Measurements from ENCODE around the gene DERL2. TPM values are rescaled to one million over a fixed set of nuclear protein-coding genes. Genes with fewer than 3 reads are reported as not detected.
A peak's percentile ranks its signal among the peaks of the same experiment; 100 is the strongest.

The DERL2 gene
- total and polyA plus RNA-seq, 2 donors (not counting 1 experiment from before 2014, with no cell fraction given): 34.8 to 74.2 TPM

- ChIA-PET CTCF (interaction anchor here (0.7 to 1.3 kb wide), 2 partner anchors 9 to 102 kb away, joined by 3 read pairs; no protein-coding TSS in a partner anchor), POLR2A (interaction anchor here (1.1 to 2.7 kb wide), 2 partner anchors 13 to 80 kb away, joined by 3 to 12 read pairs; partner anchors contain the start of genes DERL2, MIS12, NUP88 and RPAIN)
- Histone ChIP-seq H3K79me2 (ENCODE audit: control insufficient read depth, insufficient read depth, low read length) (no peaks in the 10 kb centered on the region), H3K9me3 (ENCODE audit: control extremely low read depth in 1 of 3, control insufficient read depth in 2 of 3, insufficient read depth in 1 of 3, low read length in 2 of 3) (no peaks in the 10 kb centered on the region), H4K20me1 (ENCODE audit: control insufficient read depth, insufficient read depth, low read length, poor library complexity, severe bottlenecking) (no peaks in the 10 kb centered on the region), H3K27ac (ENCODE audit: low read length in 2 of 2) (no peak overlapping the region), H3K27me3 (replicated peaks in 1 of 4; ENCODE audit: control extremely low read depth in 1 of 4, control insufficient read depth in 3 of 4, insufficient read depth in 4 of 4, low read length in 3 of 4) (peaks cover 0 to 6% (median 3%) of the 10 kb centered on the region in 4 experiments), H2AFZ (ENCODE audit: insufficient read depth, low read depth, low read length, poor library complexity, severe bottlenecking) (peak overlapping the region; percentile 65), H3K9ac (ENCODE audit: low read length) (peak overlapping the region; percentile 62), H3K4me3 (ENCODE audit: control extremely low read depth in 1 of 5, extremely low read depth in 1 of 5, insufficient read depth in 1 of 5, low read depth in 2 of 5, low read length in 4 of 5) (peak overlapping the region in 2 of 5 experiments; percentile 58 to 64), H3K4me1 (ENCODE audit: control insufficient read depth in 2 of 2, insufficient read depth in 2 of 2, low read length in 2 of 2) (peaks cover 10 to 22% of the 10 kb centered on the region in 2 donors), H3K36me3 (replicated peaks in 1 of 2; ENCODE audit: control extremely low read depth in 1 of 2, control insufficient read depth in 1 of 2, extremely low read depth in 1 of 2, insufficient read depth in 2 of 2, low read length in 1 of 2) (no peaks in the 10 kb centered on the region), H3K4me2 (replicated peaks; ENCODE audit: low read depth, low read length, poor library complexity, severe bottlenecking) (peak overlapping the region; percentile 97)
- Mint-ChIP-seq H3K27me3 (peaks cover 3% of the 10 kb centered on the region), H3K4me3 (peak overlapping the region; percentile 98), H3K9me3 (ENCODE audit: insufficient read depth) (no peaks in the 10 kb centered on the region), H3K4me1 (peaks cover 25% of the 10 kb centered on the region), H3K27ac (no peak overlapping the region)
- no peak for ATAC-seq (ENCODE audit: low read depth)
- 76% methylated on average over 42 of the region's 44 CpGs for WGBS (ENCODE audit: insufficient coverage)
- intact Hi-C loops (cut with micrococcal nuclease): loop anchor here (1.0 kb wide), 1 partner anchor 13 kb away; the partner anchor contains the start of genes DERL2 and MIS12
- TF ChIP-seq CTCF (IDR thresholded peaks at IDR 0.05) (no peak), EZH2 (IDR thresholded peaks at IDR 0.05; ENCODE audit: borderline replicate concordance, insufficient read depth, low read depth, low read length, poor library complexity, severe bottlenecking) (no peak)
- peak; percentile 34 for DNase-seq
Measured at GRCh38 chr17:5499476-5500231, 13.7 kb upstream of the DERL2 start.

- Histone ChIP-seq H3K4me2 (replicated peaks; ENCODE audit: low read depth, low read length, poor library complexity, severe bottlenecking) (no peak overlapping the region), H3K79me2 (ENCODE audit: control insufficient read depth, insufficient read depth, low read length) (peaks cover 13% of the 10 kb centered on the region), H3K36me3 (replicated peaks in 1 of 2; ENCODE audit: control extremely low read depth in 1 of 2, control insufficient read depth in 1 of 2, extremely low read depth in 1 of 2, insufficient read depth in 2 of 2, low read length in 1 of 2) (peaks cover 9 to 25% of the 10 kb centered on the region in 2 experiments), H2AFZ (ENCODE audit: insufficient read depth, low read depth, low read length, poor library complexity, severe bottlenecking) (no peak overlapping the region), H3K9me3 (ENCODE audit: control extremely low read depth in 1 of 3, control insufficient read depth in 2 of 3, insufficient read depth in 1 of 3, low read length in 2 of 3) (peaks cover 0 to 4% (median 2%) of the 10 kb centered on the region in 3 donors), H3K4me1 (ENCODE audit: control insufficient read depth in 2 of 2, insufficient read depth in 2 of 2, low read length in 2 of 2) (no peaks in the 10 kb centered on the region), H4K20me1 (ENCODE audit: control insufficient read depth, insufficient read depth, low read length, poor library complexity, severe bottlenecking) (no peaks in the 10 kb centered on the region), H3K27ac (ENCODE audit: low read length in 2 of 2) (no peak overlapping the region), H3K27me3 (replicated peaks in 1 of 4; ENCODE audit: control extremely low read depth in 1 of 4, control insufficient read depth in 3 of 4, insufficient read depth in 4 of 4, low read length in 3 of 4) (peaks cover 0 to 2% (median 0%) of the 10 kb centered on the region in 4 experiments), H3K4me3 (ENCODE audit: control extremely low read depth in 1 of 5, extremely low read depth in 1 of 5, insufficient read depth in 1 of 5, low read depth in 2 of 5, low read length in 4 of 5) (no peak overlapping the region), H3K9ac (ENCODE audit: low read length) (no peak overlapping the region)
- ChIA-PET POLR2A (no interaction called here), CTCF (no interaction called here)
- WGBS (ENCODE audit: insufficient coverage): no CpG with 5 or more reads among the region's 2 CpGs
- Mint-ChIP-seq H3K4me3 (no peak overlapping the region), H3K27me3 (peaks cover 3% of the 10 kb centered on the region), H3K9me3 (ENCODE audit: insufficient read depth) (no peaks in the 10 kb centered on the region), H3K4me1 (peaks cover 8% of the 10 kb centered on the region), H3K27ac (no peak overlapping the region)
- intact Hi-C loops (cut with micrococcal nuclease): no loop called here
- TF ChIP-seq CTCF (IDR thresholded peaks at IDR 0.05) (no peak), EZH2 (IDR thresholded peaks at IDR 0.05; ENCODE audit: borderline replicate concordance, insufficient read depth, low read depth, low read length, poor library complexity, severe bottlenecking) (no peak)
- no peak for ATAC-seq (ENCODE audit: low read depth)
- no peak for DNase-seq
Measured at GRCh38 chr17:5492970-5493369, 7.0 kb upstream of the DERL2 start.

All from B cell (primary cell).